CD4-positive, alpha-beta T cell treated with Interleukin-17A for 1 hour (primary cell): Measurements from ENCODE around the gene C14orf132.
A peak's percentile ranks its signal among the peaks of the same experiment; 100 is the strongest.

Source experiments
- DNase-seq: peaks from one replicate; pipeline ENCODE4 v3.0.0-alpha.2; 2020

C14orf132 gene

GRCh38 chr14:96122496-96122895 lies 83.3 kb downstream of the C14orf132 start:
- DNase-seq = no peak

DNA sequence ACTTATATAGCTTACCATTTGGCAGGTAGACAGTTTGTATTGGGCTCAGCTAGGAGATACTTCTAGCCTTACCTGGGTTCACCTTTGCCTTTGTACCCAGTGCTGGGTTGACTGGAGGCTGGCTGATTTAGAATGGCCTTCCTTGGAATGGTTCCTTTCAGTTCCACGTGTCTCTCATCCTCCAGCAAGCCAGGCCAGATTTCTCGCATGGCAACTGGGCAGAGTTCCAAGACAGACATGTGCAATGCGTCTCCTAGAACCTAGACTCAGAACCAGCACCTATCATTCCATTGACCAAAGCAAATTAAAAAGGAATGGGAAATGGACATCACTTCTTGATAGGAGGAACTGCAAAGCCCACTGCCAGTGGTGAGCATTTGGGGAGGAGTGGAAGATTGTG lies 86.4 kb downstream of the C14orf132 start:
- no peak for DNase-seq

GRCh38 chr14:96126339-96126782 lies 87.2 kb downstream of the C14orf132 start:
- DNase-seq = peak; percentile 79

- no peak for DNase-seq
Measured at GRCh38 chr14:96126783-96127271, 87.7 kb downstream of the C14orf132 start.

DNA sequence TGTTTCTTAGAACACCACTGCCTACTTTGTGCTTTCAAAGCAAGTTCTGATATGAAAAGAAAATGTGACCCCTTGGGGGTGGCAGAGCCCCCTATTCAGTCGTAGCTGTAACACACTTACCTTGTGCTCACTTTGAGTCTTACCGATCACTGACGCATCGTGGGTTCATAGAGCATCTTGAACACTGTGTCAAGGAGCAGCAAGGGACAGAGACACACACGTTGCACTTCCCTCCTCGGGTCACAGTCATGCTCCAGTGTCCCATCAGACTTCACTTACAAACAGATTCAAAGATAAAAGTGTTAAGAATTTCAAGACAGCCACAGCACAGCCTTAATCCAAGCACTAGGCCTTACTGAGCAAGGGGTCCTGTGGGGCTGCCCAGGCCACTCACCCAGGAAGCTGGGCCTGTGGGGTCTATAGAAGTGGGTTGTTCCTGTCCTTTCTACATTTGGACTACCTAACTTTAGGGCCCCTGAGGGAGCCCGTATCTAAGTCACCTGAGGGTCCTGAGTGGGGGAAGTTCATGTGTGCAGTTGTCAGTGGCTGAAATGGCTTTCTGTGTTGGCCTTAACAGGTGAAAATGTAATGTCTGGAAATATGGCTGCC lies 90.1 kb downstream of the C14orf132 start:
- no peak for DNase-seq

GRCh38 chr14:96130391-96130790 lies 91.2 kb downstream of the C14orf132 start:
- no peak for DNase-seq

DNA sequence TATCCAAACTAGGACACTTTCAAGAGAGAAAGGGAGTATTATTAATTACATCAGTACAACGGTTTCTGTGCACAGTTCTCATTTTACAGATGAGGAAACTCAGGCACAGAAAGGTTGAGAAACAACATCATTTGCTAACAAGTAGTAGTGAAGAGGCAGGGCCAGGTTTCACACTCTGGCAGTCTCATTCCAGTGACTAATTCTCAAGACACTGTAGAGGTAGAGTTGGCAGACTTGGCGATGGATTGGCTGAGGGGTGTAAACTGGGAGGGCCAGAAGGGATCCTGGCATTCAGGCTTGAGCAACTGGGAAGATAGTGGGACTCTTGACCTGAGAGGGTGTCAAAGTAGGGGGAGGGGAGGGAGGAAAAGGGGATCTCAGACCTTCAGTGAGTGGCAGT lies 91.7 kb downstream of the C14orf132 start:
- DNase-seq = no peak

GRCh38 chr14:96131836-96132235 lies 92.7 kb downstream of the C14orf132 start:
- DNase-seq = no peak

DNA sequence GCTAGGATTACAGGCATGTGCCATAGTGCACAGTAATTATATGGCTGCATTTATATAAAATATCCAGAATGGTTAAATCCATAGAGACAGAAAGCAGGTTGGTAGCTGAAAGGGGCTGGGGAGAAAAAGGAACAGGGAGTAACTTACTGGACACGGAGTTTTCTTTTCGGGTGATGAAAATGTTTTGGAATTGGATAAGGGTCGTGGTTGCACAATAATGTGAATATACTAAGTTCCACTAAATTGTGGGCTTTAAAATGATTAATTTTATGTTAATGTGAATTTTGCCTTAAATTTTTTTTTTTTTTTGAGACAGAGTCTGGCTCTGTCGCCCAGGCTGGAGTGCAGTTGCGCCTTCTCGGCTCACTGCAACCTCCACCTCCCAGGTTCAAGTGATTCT lies 95.3 kb downstream of the C14orf132 start:
- DNase-seq = no peak

DNA sequence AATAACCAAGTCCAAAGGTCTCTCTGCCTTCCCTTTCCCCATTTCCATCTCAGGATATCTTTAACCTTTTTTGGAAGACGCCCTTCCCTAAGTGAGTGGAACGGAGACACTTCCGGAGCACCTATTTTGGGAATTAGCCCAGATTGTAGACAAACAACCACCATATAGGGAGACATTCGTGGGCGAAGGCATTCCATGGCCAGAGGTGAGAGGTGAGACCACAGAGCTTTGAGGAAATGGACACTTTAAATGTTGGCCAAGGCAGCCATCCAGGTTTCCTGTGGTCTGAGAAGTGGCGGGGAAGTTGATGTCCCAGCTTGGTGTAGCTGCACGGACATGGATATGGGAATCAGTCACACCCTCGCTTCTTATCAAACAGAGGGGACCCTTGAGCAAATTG lies 96.1 kb downstream of the C14orf132 start:
- no peak for DNase-seq

DNA sequence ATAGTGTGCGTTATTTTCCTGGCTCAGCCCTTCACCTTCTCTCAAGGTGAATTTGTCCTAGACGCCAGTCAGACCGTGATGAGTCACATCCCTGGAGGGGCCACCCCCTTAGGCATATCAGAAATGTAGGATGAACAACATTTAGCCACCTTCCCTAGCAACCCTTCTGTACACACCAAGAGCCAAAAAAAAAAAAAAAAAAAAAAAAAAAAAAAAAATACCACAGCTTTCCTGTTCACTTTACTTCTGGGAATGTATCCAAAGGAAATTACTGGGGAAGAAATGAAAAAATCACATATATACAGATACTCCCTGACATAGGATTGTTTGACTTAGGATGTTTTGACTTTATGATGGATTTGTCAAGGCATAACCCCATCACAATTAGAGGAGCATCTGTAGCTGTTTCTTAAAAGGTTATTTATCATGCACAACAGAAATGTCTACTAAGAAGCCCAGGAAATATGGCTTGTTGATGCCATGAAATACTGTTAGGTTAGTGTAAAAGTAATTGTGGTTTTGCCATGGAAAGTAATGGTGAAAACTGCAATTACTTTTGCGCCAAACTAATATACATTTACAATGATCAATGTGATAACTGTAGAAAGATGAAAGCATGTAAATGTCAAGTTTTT lies 97.3 kb downstream of the C14orf132 start:
- no peak for DNase-seq

DNA sequence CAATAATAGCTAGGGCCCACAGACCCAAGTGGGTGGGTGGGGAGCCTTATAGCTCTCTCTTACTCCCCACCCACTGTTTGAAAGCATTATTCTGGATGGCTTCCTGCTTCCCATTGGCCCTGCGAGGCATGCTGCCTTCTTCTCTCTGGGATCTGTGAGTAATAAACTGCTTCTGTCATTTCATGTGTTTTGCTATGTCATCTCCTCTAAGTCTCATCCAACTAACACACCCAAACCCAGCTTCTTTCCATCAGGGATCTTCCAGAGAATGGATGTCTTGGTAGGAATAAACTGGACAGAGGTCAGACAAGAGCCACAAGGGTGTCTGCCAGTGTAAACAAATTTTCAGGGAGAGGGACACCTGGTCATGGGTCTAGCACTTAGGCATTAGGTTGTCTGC lies 99.1 kb downstream of the C14orf132 start:
- DNase-seq = no peak

GRCh38 chr14:96139169-96139568 lies 100.0 kb downstream of the C14orf132 start:
- no peak for DNase-seq

- no peak for DNase-seq
Measured at GRCh38 chr14:96139879-96140278, 100.7 kb downstream of the C14orf132 start.

- no peak for DNase-seq
Measured at GRCh38 chr14:96140952-96141351, 101.8 kb downstream of the C14orf132 start.
